Loucy (cell line): ENCODE data around the gene G6PC3.
"Not testable (repeated sequence)": the region's sequence is repeated elsewhere in the genome, so short reads cannot be mapped to it uniquely, and the experiment has no call there.

Experiments
- CTCF ChIP-seq: fragments of 200-600 bp; sonication (generic); conservative IDR thresholded peaks from 2 replicates; pipeline ENCODE4 v1.5.1; 2014; ENCODE audit warnings: mild to moderate bottlenecking, antibody characterized with exemption, low read length
- EZH2phosphoT487 ChIP-seq: fragments of 200-600 bp; IDR thresholded peaks from 2 replicates; pipeline ENCODE4 v1.6.1; 2018; ENCODE audit warnings: antibody characterized with exemption, mild to moderate bottlenecking, moderate library complexity, borderline replicate concordance

GRCh38 chr17:44034688-44035087 lies 35.8 kb upstream of the G6PC3 start:
- TF ChIP-seq CTCF, EZH2phosphoT487: not testable (repeated sequence)
